ENCODE results near the gene RPS6KL1. TPM values are rescaled to one million over a fixed set of nuclear protein-coding genes. Genes with fewer than 3 reads are reported as not detected.
A peak's percentile ranks its signal among the peaks of the same experiment; 100 is the strongest.

Gene RPS6KL1
- polyA plus RNA-seq, 2 of the 4 experiments (the other 2 are of a cell fraction), result 0.32 to 0.99 TPM

DNA sequence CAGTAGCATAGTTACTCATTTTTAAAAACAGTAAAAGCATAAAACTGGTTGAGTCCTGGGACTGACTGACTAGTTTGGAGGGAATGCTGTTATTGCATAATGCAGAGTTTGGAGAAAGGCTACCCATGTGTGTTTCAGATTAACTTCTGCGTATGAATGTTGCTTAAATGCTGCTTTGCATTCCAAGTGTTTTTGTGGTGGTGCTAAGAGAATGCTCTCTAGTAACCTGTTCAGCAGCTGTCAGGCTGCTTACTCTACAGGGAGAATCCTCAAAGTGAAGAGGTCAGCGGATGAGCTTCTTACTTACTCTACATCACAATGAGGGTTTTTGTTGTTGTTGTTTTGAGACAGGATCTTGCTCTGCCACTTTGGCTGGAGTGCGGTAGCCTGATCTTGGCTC, 37.1 kb downstream of the RPS6KL1 start:
- no peak for TF ChIP-seq BHLHE40 (IDR thresholded peaks at IDR 0.05; ENCODE audit: low read depth, low read length)
- no peak for TF ChIP-seq HEYL (CRISPR knock-in tag; IDR thresholded peaks at IDR 0.05)
- TF ChIP-seq, protein P1, sequence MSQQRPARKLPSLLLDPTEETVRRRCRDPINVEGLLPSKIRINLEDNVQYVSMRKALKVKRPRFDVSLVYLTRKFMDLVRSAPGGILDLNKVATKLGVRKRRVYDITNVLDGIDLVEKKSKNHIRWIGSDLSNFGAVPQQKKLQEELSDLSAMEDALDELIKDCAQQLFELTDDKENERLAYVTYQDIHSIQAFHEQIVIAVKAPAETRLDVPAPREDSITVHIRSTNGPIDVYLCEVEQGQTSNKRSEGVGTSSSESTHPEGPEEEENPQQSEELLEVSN (IDR thresholded peaks at IDR 0.05; ENCODE audit: borderline replicate concordance, low read depth), result no peak
- TF ChIP-seq CEBPB (IDR thresholded peaks at IDR 0.05), result 0 out of 4 replicates have a peak, but pooled peaks of 1 of the 2 experiments have one; percentile 19
- H3K4me1 ChIP-seq, result peaks cover 59% of the 10 kb centered on the region
- H3K4me2 ChIP-seq, result no peak overlapping the region
- FAIRE-seq (no peak), DNase-seq (ENCODE audit: low read depth in 1 of 2, low spot score in 1 of 2) (no peak), ATAC-seq (no peak)
- ChIA-PET CTCF (interaction anchor here (1.1 to 20.1 kb wide), 3 partner anchors 20 to 202 kb away, joined by 4 to 339 read pairs (median 77); no protein-coding TSS in a partner anchor), POLR2A (no interaction called here)
- no peaks in the 10 kb centered on the region for H3K9me3 ChIP-seq
- 86% methylated on average over 3 of the region's 3 CpGs for WGBS (ENCODE audit: missing lambda C conversion rate)
- H3K4me3 ChIP-seq, result no peak overlapping the region
- no peak overlapping the region for H3K27ac ChIP-seq

DNA sequence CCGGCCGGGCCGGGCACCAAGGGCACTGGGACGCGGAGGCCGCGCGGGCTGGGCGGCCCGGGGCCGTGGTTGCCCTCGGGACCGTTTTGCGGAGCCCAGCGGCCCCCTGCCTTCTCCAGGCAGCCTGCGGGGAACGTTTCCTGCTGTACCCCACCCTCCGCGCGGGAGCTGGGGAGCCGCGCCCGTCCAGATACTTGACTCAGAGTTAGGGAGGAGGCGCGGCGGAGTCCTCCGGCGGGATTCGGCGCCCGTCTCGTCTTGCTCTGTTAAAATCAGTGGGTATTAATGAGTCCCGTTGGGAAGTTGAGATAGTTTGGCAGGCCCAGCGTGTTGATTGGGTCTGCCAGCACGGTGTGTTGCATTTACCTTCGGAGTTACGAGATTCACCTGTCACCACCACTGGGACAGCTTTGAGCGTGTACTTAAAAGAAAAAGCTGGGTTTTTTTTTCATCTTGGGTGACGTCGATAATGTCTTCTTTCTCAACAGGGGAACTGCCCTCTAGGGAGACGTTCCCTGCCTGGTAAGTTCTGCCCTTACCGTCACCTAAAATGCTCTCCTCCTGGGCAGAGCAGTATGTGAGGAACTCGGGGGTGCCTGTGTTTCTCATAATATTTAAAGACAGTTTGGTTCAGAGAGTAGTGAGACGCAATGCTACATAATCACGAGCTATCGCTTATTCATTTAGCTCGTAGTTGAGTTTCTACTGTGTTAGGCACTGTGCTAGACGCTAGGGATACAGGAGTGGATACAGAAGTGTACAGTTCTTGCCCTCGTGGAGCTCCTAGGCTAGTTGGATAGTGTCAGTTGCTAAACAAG, 40.7 kb downstream of the RPS6KL1 start:
- Histone ChIP-seq H3K4me3 (peak overlapping the region; percentile 100), H3K4me2 (peak overlapping the region; percentile 86), H3K4me1 (peaks cover 56% of the 10 kb centered on the region), H3K9me3 (no peaks in the 10 kb centered on the region), H3K27ac (peak overlapping the region; percentile 94 to 99)
- TF ChIP-seq EHMT2 (IDR thresholded peaks at IDR 0.05; ENCODE audit: low read depth), result no peak
- TF ChIP-seq ZSCAN20 (CRISPR knock-in tag; IDR thresholded peaks at IDR 0.05), result no peak
- TF ChIP-seq KDM5A (IDR thresholded peaks at IDR 0.05), result peak; percentile 46; the same call in 1 of the 2 replicates
- peak; percentile 0 to 48; a peak in 1 of 5 replicates for TF ChIP-seq JUN (IDR thresholded peaks at IDR 0.05)
- 5% methylated on average over 28 of the region's 49 CpGs for WGBS (ENCODE audit: missing lambda C conversion rate)
- POLR2A ChIA-PET, result interaction anchor here (1.5 kb wide), 1 partner anchor 11 kb away, joined by 5 read pairs; no protein-coding TSS in a partner anchor
- DNase-seq (ENCODE audit: low read depth in 1 of 2, low spot score in 1 of 2) (peak; percentile 24 to 43), ATAC-seq (peak; percentile 67 to 68), FAIRE-seq (no peak)
- CTCF ChIA-PET, result interaction anchor here (0.9 to 20.1 kb wide), 6 partner anchors 11 to 206 kb away, joined by 3 to 339 read pairs (median 6); no protein-coding TSS in a partner anchor

DNA sequence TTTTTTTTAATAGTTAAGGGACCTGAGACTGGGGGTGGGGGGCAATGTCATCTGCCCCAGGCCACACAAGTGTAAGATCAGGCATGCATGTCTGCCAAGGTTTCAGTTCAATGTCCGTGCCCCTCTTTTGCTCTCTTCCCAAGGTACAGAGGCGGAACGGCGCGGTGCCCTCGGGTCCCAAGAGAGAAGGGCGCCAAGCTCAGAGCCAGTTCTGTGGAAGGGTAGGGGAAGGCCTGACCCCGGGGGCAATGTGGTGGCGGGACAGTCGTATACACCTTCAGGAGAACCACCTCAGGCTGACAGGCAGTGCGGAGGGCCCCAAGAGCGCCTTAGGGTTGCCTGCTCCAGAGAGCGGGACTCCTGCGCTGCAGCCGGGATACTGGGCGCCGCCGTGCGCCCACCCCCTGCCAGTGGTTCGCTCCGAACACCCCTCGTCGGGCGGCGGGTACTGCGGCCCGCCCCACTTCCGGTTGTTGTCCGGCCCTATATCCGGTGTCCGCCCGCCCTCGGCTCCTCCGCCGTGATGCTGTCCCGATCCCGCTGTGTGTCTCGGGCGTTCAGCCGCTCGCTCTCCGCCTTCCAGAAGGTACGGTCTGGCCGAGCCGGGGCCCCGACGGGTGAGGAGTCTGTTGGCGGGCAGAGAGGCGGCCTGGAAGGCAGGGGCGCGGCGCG, 41.5 kb downstream of the RPS6KL1 start, which contains the start of gene DLST:
Gene DLST (plus strand): TSS at position 486 of the 672 bp plus-strand sequence. CDS start 38 bp downstream, at position 524.
- 2% methylated on average over 30 of the region's 53 CpGs for WGBS (ENCODE audit: missing lambda C conversion rate)
- POLR2A ChIA-PET, result interaction anchor here (0.6 to 1.5 kb wide), 3 partner anchors 10 to 273 kb away, joined by 3 to 8 read pairs (median 5); no protein-coding TSS in a partner anchor
- Histone ChIP-seq H3K4me1 (peaks cover 50% of the 10 kb centered on the region), H3K4me3 (peak within 1 kb of the TSS; percentile 100), H3K27ac (peak within 1 kb of the TSS; percentile 94 to 99), H3K4me2 (peak within 1 kb of the TSS; percentile 87), H3K9me3 (no peaks in the 10 kb centered on the region)
- FAIRE-seq (no peak), ATAC-seq (peak; percentile 98), DNase-seq (ENCODE audit: low read depth in 1 of 2, low spot score in 1 of 2) (peak; percentile 90 to 92)
- CTCF ChIA-PET, result interaction anchor here (0.6 to 20.1 kb wide), 7 partner anchors 15 to 1137 kb away, joined by 3 to 339 read pairs (median 5); no protein-coding TSS in a partner anchor
- TF ChIP-seq ESRRA (IDR thresholded peaks at IDR 0.05; ENCODE audit: borderline replicate concordance, low read length), result peak; percentile 2; the same call in 1 of the 2 replicates
- TF ChIP-seq BHLHE40 (IDR thresholded peaks at IDR 0.05; ENCODE audit: low read depth, low read length), result peak; percentile 91
- no peak for TF ChIP-seq FOXS1 (CRISPR knock-in tag; IDR thresholded peaks at IDR 0.05)
- TF ChIP-seq, protein P2, sequence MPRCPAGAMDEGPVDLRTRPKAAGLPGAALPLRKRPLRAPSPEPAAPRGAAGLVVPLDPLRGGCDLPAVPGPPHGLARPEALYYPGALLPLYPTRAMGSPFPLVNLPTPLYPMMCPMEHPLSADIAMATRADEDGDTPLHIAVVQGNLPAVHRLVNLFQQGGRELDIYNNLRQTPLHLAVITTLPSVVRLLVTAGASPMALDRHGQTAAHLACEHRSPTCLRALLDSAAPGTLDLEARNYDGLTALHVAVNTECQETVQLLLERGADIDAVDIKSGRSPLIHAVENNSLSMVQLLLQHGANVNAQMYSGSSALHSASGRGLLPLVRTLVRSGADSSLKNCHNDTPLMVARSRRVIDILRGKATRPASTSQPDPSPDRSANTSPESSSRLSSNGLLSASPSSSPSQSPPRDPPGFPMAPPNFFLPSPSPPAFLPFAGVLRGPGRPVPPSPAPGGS (IDR thresholded peaks at IDR 0.05), result peak; percentile 88; the same call in 2 of the 3 replicates
- TF ChIP-seq KDM5A (IDR thresholded peaks at IDR 0.05), result peak; percentile 67; the same call in 1 of the 2 replicates
- no peak for TF ChIP-seq NR3C1 (IDR thresholded peaks at IDR 0.05)
- TF ChIP-seq, protein P3, sequence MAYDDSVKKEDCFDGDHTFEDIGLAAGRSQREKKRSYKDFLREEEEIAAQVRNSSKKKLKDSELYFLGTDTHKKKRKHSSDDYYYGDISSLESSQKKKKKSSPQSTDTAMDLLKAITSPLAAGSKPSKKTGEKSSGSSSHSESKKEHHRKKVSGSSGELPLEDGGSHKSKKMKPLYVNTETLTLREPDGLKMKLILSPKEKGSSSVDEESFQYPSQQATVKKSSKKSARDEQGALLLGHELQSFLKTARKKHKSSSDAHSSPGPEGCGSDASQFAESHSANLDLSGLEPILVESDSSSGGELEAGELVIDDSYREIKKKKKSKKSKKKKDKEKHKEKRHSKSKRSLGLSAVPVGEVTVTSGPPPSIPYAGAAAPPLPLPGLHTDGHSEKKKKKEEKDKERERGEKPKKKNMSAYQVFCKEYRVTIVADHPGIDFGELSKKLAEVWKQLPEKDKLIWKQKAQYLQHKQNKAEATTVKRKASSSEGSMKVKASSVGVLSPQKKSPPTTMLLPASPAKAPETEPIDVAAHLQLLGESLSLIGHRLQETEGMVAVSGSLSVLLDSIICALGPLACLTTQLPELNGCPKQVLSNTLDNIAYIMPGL (CRISPR knock-in tag; IDR thresholded peaks at IDR 0.05; ENCODE audit: borderline replicate concordance), result no peak
- TF ChIP-seq, protein P4, sequence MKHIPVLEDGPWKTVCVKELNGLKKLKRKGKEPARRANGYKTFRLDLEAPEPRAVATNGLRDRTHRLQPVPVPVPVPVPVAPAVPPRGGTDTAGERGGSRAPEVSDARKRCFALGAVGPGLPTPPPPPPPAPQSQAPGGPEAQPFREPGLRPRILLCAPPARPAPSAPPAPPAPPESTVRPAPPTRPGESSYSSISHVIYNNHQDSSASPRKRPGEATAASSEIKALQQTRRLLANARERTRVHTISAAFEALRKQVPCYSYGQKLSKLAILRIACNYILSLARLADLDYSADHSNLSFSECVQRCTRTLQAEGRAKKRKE (CRISPR knock-in tag; IDR thresholded peaks at IDR 0.05; ENCODE audit: low read depth), result no peak
- no peak for TF ChIP-seq ZNF302 (CRISPR knock-in tag; IDR thresholded peaks at IDR 0.05)
- TF ChIP-seq CHD2 (IDR thresholded peaks at IDR 0.05; ENCODE audit: low read length, partially characterized antibody), result no peak
- TF ChIP-seq, protein P5, sequence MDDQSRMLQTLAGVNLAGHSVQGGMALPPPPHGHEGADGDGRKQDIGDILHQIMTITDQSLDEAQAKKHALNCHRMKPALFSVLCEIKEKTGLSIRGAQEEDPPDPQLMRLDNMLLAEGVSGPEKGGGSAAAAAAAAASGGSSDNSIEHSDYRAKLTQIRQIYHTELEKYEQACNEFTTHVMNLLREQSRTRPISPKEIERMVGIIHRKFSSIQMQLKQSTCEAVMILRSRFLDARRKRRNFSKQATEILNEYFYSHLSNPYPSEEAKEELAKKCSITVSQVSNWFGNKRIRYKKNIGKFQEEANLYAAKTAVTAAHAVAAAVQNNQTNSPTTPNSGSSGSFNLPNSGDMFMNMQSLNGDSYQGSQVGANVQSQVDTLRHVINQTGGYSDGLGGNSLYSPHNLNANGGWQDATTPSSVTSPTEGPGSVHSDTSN (IDR thresholded peaks at IDR 0.05), result no peak
- no peak for TF ChIP-seq CBX8 (IDR thresholded peaks at IDR 0.05)
- no peak for TF ChIP-seq MAFK (IDR thresholded peaks at IDR 0.05; ENCODE audit: partially characterized antibody)
- TF ChIP-seq EHF (CRISPR knock-in tag; IDR thresholded peaks at IDR 0.05), result no peak
- TF ChIP-seq RFX5 (IDR thresholded peaks at IDR 0.05), result no peak
- TF ChIP-seq GATA3 (IDR thresholded peaks at IDR 0.05; ENCODE audit: borderline replicate concordance), result peak; percentile 90
- TF ChIP-seq, protein P6, sequence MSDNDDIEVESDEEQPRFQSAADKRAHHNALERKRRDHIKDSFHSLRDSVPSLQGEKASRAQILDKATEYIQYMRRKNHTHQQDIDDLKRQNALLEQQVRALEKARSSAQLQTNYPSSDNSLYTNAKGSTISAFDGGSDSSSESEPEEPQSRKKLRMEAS (IDR thresholded peaks at IDR 0.05), result peak; percentile 79
- TF ChIP-seq HEYL (CRISPR knock-in tag; IDR thresholded peaks at IDR 0.05), result no peak
- TF ChIP-seq, protein P1 (IDR thresholded peaks at IDR 0.05; ENCODE audit: borderline replicate concordance, low read depth), result 0 out of 2 replicates have a peak, but pooled peaks have one; percentile 53

All from A549 (cell line).